AG04450 (cell line): ENCODE data around the gene NPHP4. TPM values are rescaled to one million over a fixed set of nuclear protein-coding genes. Genes with fewer than 3 reads are reported as not detected.

Experiments used
- CTCF ChIA-PET: fragments of 300-600, 350-600 bp; formaldehyde crosslinking; extraction: SDS; loops from one replicate; lab custom pipeline; 2022; ENCODE audit warnings: antibody characterized with exemption, inconsistent platforms; lab: Charles Lee
- POLR2A ChIA-PET: fragments of 350-600 bp; formaldehyde crosslinking; extraction: SDS; loops from one replicate; lab custom pipeline; 2021; ENCODE audit warnings: antibody characterized with exemption, inconsistent platforms; lab: Yijun Ruan, JAX
- DNase-seq: peaks from one replicate; pipeline ENCODE4 v3.0.0-alpha.2; 2011; ENCODE audit warnings: low read depth, low spot score
- H3K27ac ChIP-seq: one replicate; pipeline ENCODE4 v1.5.1; 2012; ENCODE audit warnings: low read depth, low read length, control low read depth
- H3K27me3 ChIP-seq: one replicate; pipeline ENCODE4 v1.6.0; 2012; ENCODE audit warnings: low read length; ENCODE audit not compliant: control insufficient read depth, insufficient read depth
- H3K4me3 ChIP-seq: 2 replicates; pipeline ENCODE4 v1.5.1; 2011; ENCODE audit warnings: mild to moderate bottlenecking, low read depth, low read length, control low read depth
- H3K9me3 ChIP-seq: 2 replicates; pipeline ENCODE4 v1.5.1; 2012; ENCODE audit warnings: low read length; ENCODE audit not compliant: control insufficient read depth, insufficient read depth
- CTCF ChIP-seq: IDR thresholded peaks from 2 replicates; pipeline ENCODE4 v1.5.1; 2011; ENCODE audit warnings: low read depth, low read length, control low read depth, inconsistent platforms
- polyA plus RNA-seq: library from polyadenylated mRNA; depleted of rRNA; stranded (reverse); fragments of >200 nt; gene quantifications from 2 replicates; pipeline ENCODE4 v1.2.3, GENCODE V29; 2011

The NPHP4 gene
- polyA plus RNA-seq, 1 experiment: 1.6 TPM

- no peaks in the 10 kb centered on the region for H3K9me3 ChIP-seq
- no peak overlapping the region for H3K4me3 ChIP-seq
- ChIA-PET POLR2A (no interaction called here), CTCF (no interaction called here)
- no peak for TF ChIP-seq CTCF
- DNase-seq: no peak
- H3K27ac ChIP-seq: no peak overlapping the region
- H3K27me3 ChIP-seq: no peaks in the 10 kb centered on the region
These were observed 5.1 kb upstream of the NPHP4 start for GRCh38 chr1:5997316-5997715.

- ChIA-PET CTCF (interaction anchor here (0.5 kb wide), 1 partner anchor 208 kb away, joined by 5 read pairs; no protein-coding TSS in a partner anchor), POLR2A (no interaction called here)
- H3K4me3 ChIP-seq: no peak overlapping the region
- no peaks in the 10 kb centered on the region for H3K9me3 ChIP-seq
- H3K27ac ChIP-seq: no peak overlapping the region
- TF ChIP-seq CTCF: no peak
- DNase-seq: no peak
- no peaks in the 10 kb centered on the region for H3K27me3 ChIP-seq
These were observed 4.5 kb upstream of the NPHP4 start for GRCh38 chr1:5996641-5997270.

- ChIA-PET POLR2A (no interaction called here), CTCF (interaction anchor here (0.5 kb wide), 1 partner anchor 209 kb away, joined by 5 read pairs; no protein-coding TSS in a partner anchor)
- H3K27ac ChIP-seq: no peak overlapping the region
- no peak for TF ChIP-seq CTCF
- no peak for DNase-seq
- no peaks in the 10 kb centered on the region for H3K27me3 ChIP-seq
- H3K9me3 ChIP-seq: no peaks in the 10 kb centered on the region
- H3K4me3 ChIP-seq: no peak overlapping the region
These were observed 3.8 kb upstream of the NPHP4 start for GRCh38 chr1:5995871-5996630.

- Histone ChIP-seq H3K27ac (no peak overlapping the region), H3K27me3 (no peaks in the 10 kb centered on the region), H3K9me3 (no peaks in the 10 kb centered on the region), H3K4me3 (no peak overlapping the region)
- ChIA-PET POLR2A (no interaction called here), CTCF (interaction anchor here (1.5 kb wide), 1 partner anchor 12 kb away, joined by 4 read pairs; no protein-coding TSS in a partner anchor)
- TF ChIP-seq CTCF: no peak
- DNase-seq: no peak
These were observed 2.7 kb upstream of the NPHP4 start for GRCh38 chr1:5994713-5995621.
